Nephron progenitor cell (in vitro differentiated cells): Measurements from ENCODE around the gene COL6A2.
"Not testable (repeated sequence)": the region's sequence is repeated elsewhere in the genome, so short reads cannot be mapped to it uniquely, and the experiment has no call there.

ENCODE experiments used
- DNase-seq: peaks from one replicate; pipeline ENCODE4 v3.0.0; 2021
- H3K27ac Mint-ChIP-seq: 2 replicates; pipeline ENCODE4 v1.8.0; 2021; ENCODE audit warnings: mild to moderate bottlenecking, moderate library complexity, mixed read lengths
- H3K27me3 Mint-ChIP-seq: 2 replicates; pipeline ENCODE4 v1.8.0; 2021; ENCODE audit warnings: mild to moderate bottlenecking, low read depth, mixed read lengths; ENCODE audit not compliant: poor library complexity
- H3K36me3 Mint-ChIP-seq: 2 replicates; pipeline ENCODE4 v1.8.0; 2021; ENCODE audit warnings: low read depth, mixed read lengths
- H3K4me1 Mint-ChIP-seq: 2 replicates; pipeline ENCODE4 v1.8.0; 2021; ENCODE audit warnings: mixed read lengths
- H3K4me3 Mint-ChIP-seq: 2 replicates; pipeline ENCODE4 v1.8.0; 2021; ENCODE audit warnings: mild to moderate bottlenecking, moderate library complexity, mixed read lengths
- H3K9me3 Mint-ChIP-seq: 2 replicates; pipeline ENCODE4 v1.8.0; 2021; ENCODE audit warnings: mild to moderate bottlenecking, moderate library complexity, mixed read lengths
- CTCF ChIP-seq: fragments of 200-600 bp; sonication (generic); IDR thresholded peaks from 2 replicates; pipeline ENCODE4 v1.5.0; 2021; ENCODE audit warnings: antibody characterized with exemption

Gene COL6A2

GRCh38 chr21:46165098-46165497 lies 67.2 kb downstream of the COL6A2 start:
- Mint-ChIP-seq H3K27me3 (no peaks in the 10 kb centered on the region), H3K36me3 (peaks cover 57% of the 10 kb centered on the region), H3K4me1 (peaks cover 5% of the 10 kb centered on the region), H3K9me3 (peaks cover 14% of the 10 kb centered on the region), H3K4me3 (no peak overlapping the region), H3K27ac (no peak overlapping the region)
- DNase-seq: no peak
- TF ChIP-seq CTCF: no peak

GRCh38 chr21:46168238-46168637 lies 70.3 kb downstream of the COL6A2 start:
- H3K4me1 Mint-ChIP-seq: peaks cover 22% of the 10 kb centered on the region
- no peaks in the 10 kb centered on the region for H3K27me3 Mint-ChIP-seq
- no peak overlapping the region for H3K4me3 Mint-ChIP-seq
- peaks cover 63% of the 10 kb centered on the region for H3K36me3 Mint-ChIP-seq
- DNase-seq: no peak
- no peak overlapping the region for H3K27ac Mint-ChIP-seq
- peaks cover 14% of the 10 kb centered on the region for H3K9me3 Mint-ChIP-seq
- no peak for TF ChIP-seq CTCF

GRCh38 chr21:46168659-46169386 lies 70.9 kb downstream of the COL6A2 start:
- TF ChIP-seq CTCF: no peak
- Mint-ChIP-seq H3K9me3 (peaks cover 17% of the 10 kb centered on the region), H3K4me3 (no peak overlapping the region), H3K27me3 (no peaks in the 10 kb centered on the region), H3K36me3 (peaks cover 63% of the 10 kb centered on the region), H3K27ac (peak overlapping the region; percentile 48), H3K4me1 (peaks cover 22% of the 10 kb centered on the region)
- DNase-seq: no peak

GRCh38 chr21:46170436-46171193 lies 72.7 kb downstream of the COL6A2 start:
- H3K27ac Mint-ChIP-seq, H3K27me3 Mint-ChIP-seq, DNase-seq, H3K4me3 Mint-ChIP-seq: not testable (repeated sequence)
- H3K9me3 Mint-ChIP-seq: peaks cover 35% of the 10 kb centered on the region
- peaks cover 17% of the 10 kb centered on the region for H3K4me1 Mint-ChIP-seq
- H3K36me3 Mint-ChIP-seq: peaks cover 60% of the 10 kb centered on the region

- H3K4me3 Mint-ChIP-seq: no peak overlapping the region
- DNase-seq: no peak
- no peak overlapping the region for H3K27ac Mint-ChIP-seq
Observed at GRCh38 chr21:46171585-46171984, 73.7 kb downstream of the COL6A2 start.

More at GRCh38 chr21:46171585-46171984, 73.7 kb downstream of the COL6A2 start:
- TF ChIP-seq CTCF: no peak
- Mint-ChIP-seq H3K27me3 (peaks cover 3% of the 10 kb centered on the region), H3K36me3 (peaks cover 63% of the 10 kb centered on the region), H3K4me1 (peaks cover 17% of the 10 kb centered on the region), H3K9me3 (peaks cover 44% of the 10 kb centered on the region)
